ENCODE results near the gene SH3PXD2A.

- TF ChIP-seq CTCF (IDR thresholded peaks at IDR 0.05; ENCODE audit: insufficient read depth, low read depth, low read length): no peak
- TF ChIP-seq EZH2 (IDR thresholded peaks at IDR 0.05; ENCODE audit: insufficient read depth, low read length): no peak
These were observed 266.2 kb downstream of the SH3PXD2A start for GRCh38 chr10:103589074-103589630.
